Smooth muscle cell (in vitro differentiated cells): ENCODE data around the gene USP36. TPM values are rescaled to one million over a fixed set of nuclear protein-coding genes. Genes with fewer than 3 reads are reported as not detected.

Experiments
- DNase-seq: peaks from one replicate; lab custom pipeline; 2025; ENCODE audit not compliant: unreplicated experiment; lab: John Stamatoyannopoulos, UW
- H2AFZ ChIP-seq: fragments of 200-600 bp; sonication (generic); 2 replicates; pipeline ENCODE4 v1.6.0; 2016; ENCODE audit warnings: antibody characterized with exemption, low read depth, mild to moderate bottlenecking
- H3F3A ChIP-seq: fragments of 200-600 bp; sonication (generic); 2 replicates; pipeline ENCODE4 v1.6.0; 2017; ENCODE audit warnings: antibody characterized with exemption, low read depth
- H3K27ac ChIP-seq: fragments of 200-600 bp; sonication (generic); 2 replicates; pipeline ENCODE4 v1.5.1; 2016; ENCODE audit warnings: low read depth, mild to moderate bottlenecking
- H3K27me3 ChIP-seq: fragments of 200-600 bp; sonication (generic); 2 replicates; pipeline ENCODE4 v1.6.1; 2016; ENCODE audit warnings: low read depth, mild to moderate bottlenecking
- H3K36me3 ChIP-seq: fragments of 200-600 bp; sonication (generic); 2 replicates; pipeline ENCODE4 v1.5.1; 2016; ENCODE audit warnings: low read depth
- H3K4me1 ChIP-seq: fragments of 200-600 bp; sonication (generic); 2 replicates; pipeline ENCODE4 v1.5.1; 2016; ENCODE audit warnings: low read depth
- H3K4me2 ChIP-seq: fragments of 200-600 bp; sonication (generic); 2 replicates; pipeline ENCODE4 v1.6.0; 2016; ENCODE audit warnings: mild to moderate bottlenecking
- H3K4me3 ChIP-seq: fragments of 200-600 bp; sonication (generic); 2 replicates; pipeline ENCODE4 v1.5.1; 2016; ENCODE audit warnings: mild to moderate bottlenecking
- H3K79me2 ChIP-seq: fragments of 200-600 bp; sonication (generic); 2 replicates; pipeline ENCODE4 v1.6.0; 2016; ENCODE audit warnings: low read depth, mild to moderate bottlenecking
- H3K9ac ChIP-seq: fragments of 200-600 bp; sonication (generic); 2 replicates; pipeline ENCODE4 v1.6.0; 2016; ENCODE audit warnings: low read depth
- H3K9me3 ChIP-seq: fragments of 200-600 bp; sonication (generic); replicated peaks from 2 replicates; pipeline ENCODE4 v1.5.1; 2016; ENCODE audit warnings: low read depth
- H4K20me1 ChIP-seq: fragments of 200-600 bp; sonication (generic); 2 replicates; pipeline ENCODE4 v1.6.0; 2016; ENCODE audit warnings: low read depth
- WGBS: methylation state at CpG from one replicate; pipeline ENCODE4 v1.1.7; 2016; ENCODE audit warnings: low lambda C conversion rate; 5-methylcytosine and 5-hydroxymethylcytosine counted together
- polyA plus RNA-seq: library from polyadenylated mRNA; unstranded; fragments of >200 nt; fragmentation: Nextera tagmentation; extraction: Ambion mirVana; gene quantifications from 2 replicates; pipeline ENCODE4 v1.2.1, GENCODE V29; 2016
- total RNA-seq: library from RNA; depleted of rRNA; stranded (reverse); fragments of >200 nt; gene quantifications from 2 replicates; pipeline ENCODE4 v1.2.3, GENCODE V29; 2014
- TF ChIP-seq, protein P1 (sequence below): fragments of 200-600 bp; sonication (generic); IDR thresholded peaks from 2 replicates; pipeline ENCODE4 v1.5.1; 2017; ENCODE audit warnings: borderline replicate concordance, mild to moderate bottlenecking, antibody characterized with exemption; ENCODE audit not compliant: insufficient read depth, poor library complexity, severe bottlenecking

USP36 gene
- total and polyA plus RNA-seq, 2 experiments from 2014 or later = 17.6 to 29.0 TPM

DNA sequence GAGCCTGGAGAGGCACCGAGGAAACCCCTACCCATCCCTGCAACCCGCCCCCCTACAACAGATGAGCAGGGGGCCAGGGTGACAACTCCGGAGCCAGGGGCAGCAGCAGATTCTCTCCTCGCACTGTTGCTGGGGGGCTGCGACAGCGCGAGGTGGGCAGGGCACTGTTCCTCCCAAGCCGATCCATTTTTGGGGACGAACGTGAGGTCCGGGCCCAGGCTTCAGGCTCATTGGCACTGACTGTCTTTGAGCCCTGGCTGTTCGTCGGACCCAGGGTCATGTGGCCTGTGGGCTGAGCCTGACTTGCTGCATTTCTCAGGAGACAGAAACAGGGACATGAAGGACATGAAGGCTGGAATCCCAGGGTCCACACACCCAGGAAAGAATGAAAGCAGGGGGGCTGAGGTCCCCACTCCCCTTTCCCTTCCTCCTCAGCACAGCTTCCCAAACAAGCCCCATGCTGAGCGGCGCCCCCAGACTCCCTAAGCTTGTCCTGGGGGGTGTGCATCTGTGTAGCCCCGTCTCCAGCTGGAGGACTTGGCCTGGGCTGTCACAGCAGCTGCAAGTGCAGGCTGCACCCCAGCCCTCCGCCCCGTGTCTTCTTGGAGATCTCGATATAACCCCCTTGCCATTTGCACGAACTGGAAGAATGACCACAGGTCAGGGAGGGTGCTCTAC, 43.7 kb upstream of the USP36 start:
- H3K4me3 ChIP-seq = no peak overlapping the region
- no peaks in the 10 kb centered on the region for H3K36me3 ChIP-seq
- peak overlapping the region; percentile 80 for H3K9ac ChIP-seq
- H3K79me2 ChIP-seq = peaks cover 45% of the 10 kb centered on the region
- H3F3A ChIP-seq = peaks cover 10% of the 10 kb centered on the region
- no peaks in the 10 kb centered on the region for H3K9me3 ChIP-seq
- WGBS = 53% methylated on average over 20 of the region's 20 CpGs
- peak overlapping the region; percentile 96 for H3K27ac ChIP-seq
- TF ChIP-seq, protein P1, sequence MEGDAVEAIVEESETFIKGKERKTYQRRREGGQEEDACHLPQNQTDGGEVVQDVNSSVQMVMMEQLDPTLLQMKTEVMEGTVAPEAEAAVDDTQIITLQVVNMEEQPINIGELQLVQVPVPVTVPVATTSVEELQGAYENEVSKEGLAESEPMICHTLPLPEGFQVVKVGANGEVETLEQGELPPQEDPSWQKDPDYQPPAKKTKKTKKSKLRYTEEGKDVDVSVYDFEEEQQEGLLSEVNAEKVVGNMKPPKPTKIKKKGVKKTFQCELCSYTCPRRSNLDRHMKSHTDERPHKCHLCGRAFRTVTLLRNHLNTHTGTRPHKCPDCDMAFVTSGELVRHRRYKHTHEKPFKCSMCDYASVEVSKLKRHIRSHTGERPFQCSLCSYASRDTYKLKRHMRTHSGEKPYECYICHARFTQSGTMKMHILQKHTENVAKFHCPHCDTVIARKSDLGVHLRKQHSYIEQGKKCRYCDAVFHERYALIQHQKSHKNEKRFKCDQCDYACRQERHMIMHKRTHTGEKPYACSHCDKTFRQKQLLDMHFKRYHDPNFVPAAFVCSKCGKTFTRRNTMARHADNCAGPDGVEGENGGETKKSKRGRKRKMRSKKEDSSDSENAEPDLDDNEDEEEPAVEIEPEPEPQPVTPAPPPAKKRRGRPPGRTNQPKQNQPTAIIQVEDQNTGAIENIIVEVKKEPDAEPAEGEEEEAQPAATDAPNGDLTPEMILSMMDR = no peak
- H3K4me2 ChIP-seq = peak overlapping the region; percentile 75
- no peak overlapping the region for H2AFZ ChIP-seq
- DNase-seq = no peak
- H3K4me1 ChIP-seq = peaks cover 22% of the 10 kb centered on the region
- peaks cover 23% of the 10 kb centered on the region for H4K20me1 ChIP-seq
- H3K27me3 ChIP-seq = no peaks in the 10 kb centered on the region

DNA sequence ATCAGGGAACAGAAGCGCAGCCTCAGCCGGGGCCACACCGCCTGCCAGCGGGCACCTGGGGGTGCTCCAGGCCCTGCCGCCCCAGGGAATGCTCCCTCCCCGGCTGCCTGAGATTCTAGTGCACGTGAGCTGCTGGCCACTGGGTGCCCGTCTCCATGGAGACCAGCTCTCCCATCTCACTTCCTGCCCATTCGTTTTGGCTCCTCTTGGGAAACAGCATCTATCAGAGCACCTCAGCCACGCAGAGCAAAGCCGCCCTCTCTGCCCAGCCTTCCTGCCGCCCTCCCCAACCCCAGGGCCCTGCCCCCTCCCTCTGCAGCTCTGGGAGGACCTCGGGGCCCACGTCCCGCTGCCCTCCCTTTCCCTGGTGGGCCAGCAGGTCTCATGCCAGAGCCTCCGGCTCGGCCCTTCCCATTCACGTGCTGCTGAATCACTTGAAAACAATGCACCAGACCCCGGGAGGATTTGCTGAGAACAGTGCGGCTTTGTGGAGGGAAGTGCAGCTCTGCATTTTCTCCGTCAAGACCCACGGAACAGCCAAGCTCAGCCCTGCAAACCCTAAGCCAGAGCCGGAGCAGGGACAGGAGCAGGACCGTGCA, 43.0 kb upstream of the USP36 start:
- Histone ChIP-seq H3K27ac (peak overlapping the region; percentile 96), H3K4me3 (peak overlapping the region; percentile 12), H3K9ac (peak overlapping the region; percentile 80), H3F3A (peaks cover 13% of the 10 kb centered on the region), H2AFZ (no peak overlapping the region), H3K4me2 (peak overlapping the region; percentile 75), H3K27me3 (no peaks in the 10 kb centered on the region), H3K4me1 (peaks cover 22% of the 10 kb centered on the region), H3K36me3 (no peaks in the 10 kb centered on the region), H3K79me2 (peaks cover 38% of the 10 kb centered on the region), H4K20me1 (peaks cover 17% of the 10 kb centered on the region), H3K9me3 (no peaks in the 10 kb centered on the region)
- DNase-seq = peak; percentile 49
- TF ChIP-seq, protein P1 = no peak
- 2% methylated on average over 19 of the region's 24 CpGs for WGBS

GRCh38 chr17:78883089-78883532, 42.5 kb upstream of the USP36 start:
- H3K36me3 ChIP-seq = no peaks in the 10 kb centered on the region
- H3K9ac ChIP-seq = peak overlapping the region; percentile 80
- TF ChIP-seq, protein P1 = no peak
- no peaks in the 10 kb centered on the region for H3K9me3 ChIP-seq
- H2AFZ ChIP-seq = no peak overlapping the region
- peak; percentile 46 for DNase-seq
- no peaks in the 10 kb centered on the region for H3K27me3 ChIP-seq
- peaks cover 35% of the 10 kb centered on the region for H3K79me2 ChIP-seq
- peaks cover 12% of the 10 kb centered on the region for H4K20me1 ChIP-seq
- peak overlapping the region; percentile 75 for H3K4me2 ChIP-seq
- 13% methylated on average over 10 of the region's 10 CpGs for WGBS
- H3K27ac ChIP-seq = peak overlapping the region; percentile 96
- peak overlapping the region; percentile 12 for H3K4me3 ChIP-seq
- H3F3A ChIP-seq = peaks cover 13% of the 10 kb centered on the region
- peaks cover 22% of the 10 kb centered on the region for H3K4me1 ChIP-seq
